DMS53 treated with DMSO at 0.1 percent for 48 hours (cell line): ENCODE measurements around the gene TCEAL8.
A peak's percentile ranks its signal among the peaks of the same experiment; 100 is the strongest.
"Not testable (repeated sequence)": the region's sequence is repeated elsewhere in the genome, so short reads cannot be mapped to it uniquely, and the experiment has no call there.

Source experiments
- DNase-seq: peaks from one replicate; lab custom pipeline; 2025; ENCODE audit not compliant: unreplicated experiment; lab: John Stamatoyannopoulos, UW

Gene TCEAL8, protein sequence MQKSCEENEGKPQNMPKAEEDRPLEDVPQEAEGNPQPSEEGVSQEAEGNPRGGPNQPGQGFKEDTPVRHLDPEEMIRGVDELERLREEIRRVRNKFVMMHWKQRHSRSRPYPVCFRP

GRCh38 chrX:103254921-103255493, at the start of gene TCEAL8:
Gene TCEAL8 (minus strand): TSS chrX:103255155. CDS start chrX:103253979, 1,176 bp downstream.
- DNase-seq, result peak; percentile 64

GRCh38 chrX:103304705-103305104, 49.8 kb upstream of the TCEAL8 start:
- DNase-seq, result no peak

DNA sequence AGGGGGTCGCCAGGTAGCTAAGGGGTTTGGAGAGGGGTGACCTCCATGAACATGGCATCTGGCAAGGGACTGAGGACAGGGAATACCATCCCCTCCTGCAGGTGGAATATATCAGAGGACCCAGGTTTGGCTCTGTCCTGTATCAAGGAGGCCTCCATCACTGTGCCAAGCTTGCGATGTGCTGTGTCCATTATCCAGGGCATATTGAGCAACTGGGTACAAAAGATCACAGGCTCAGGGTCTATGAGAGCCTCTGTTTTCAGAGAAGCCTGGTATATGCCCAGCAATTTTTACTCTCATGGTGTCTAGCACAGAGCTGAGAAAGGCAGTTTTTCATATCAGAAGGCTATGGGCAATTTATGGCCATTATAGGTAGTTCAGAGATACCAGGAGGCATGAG, 38.2 kb upstream of the TCEAL8 start:
- DNase-seq, result no peak

GRCh38 chrX:103279624-103280023, 24.7 kb upstream of the TCEAL8 start:
- DNase-seq, result no peak

DNA sequence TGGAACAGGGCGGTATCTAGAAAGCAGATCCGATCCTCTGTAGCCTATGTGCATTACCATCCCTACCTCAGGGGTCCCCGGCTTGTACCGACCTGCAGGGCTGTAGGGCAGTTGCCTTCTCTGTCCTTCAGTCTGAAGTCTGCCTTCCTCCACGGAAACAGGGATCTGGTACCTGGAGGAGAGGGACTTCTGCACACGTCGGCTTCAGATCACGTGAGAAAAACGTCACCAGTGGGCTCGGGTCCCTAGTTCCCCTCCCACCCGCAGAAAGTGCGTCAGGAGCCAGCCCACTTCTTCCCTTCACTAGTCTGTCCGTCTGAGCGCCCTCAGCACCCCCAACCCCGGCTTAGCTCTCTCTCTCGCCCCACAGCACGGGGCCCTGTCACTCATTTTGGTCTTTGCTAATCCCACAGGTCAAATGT, 21.6 kb upstream of the TCEAL8 start, which contains the start of gene TCEAL5:
TCEAL5 (minus strand) TSS at position 170 of the 422 bp plus-strand sequence. CDS start 2,187 bp downstream, outside the sequence.
- DNase-seq, result no peak

DNA sequence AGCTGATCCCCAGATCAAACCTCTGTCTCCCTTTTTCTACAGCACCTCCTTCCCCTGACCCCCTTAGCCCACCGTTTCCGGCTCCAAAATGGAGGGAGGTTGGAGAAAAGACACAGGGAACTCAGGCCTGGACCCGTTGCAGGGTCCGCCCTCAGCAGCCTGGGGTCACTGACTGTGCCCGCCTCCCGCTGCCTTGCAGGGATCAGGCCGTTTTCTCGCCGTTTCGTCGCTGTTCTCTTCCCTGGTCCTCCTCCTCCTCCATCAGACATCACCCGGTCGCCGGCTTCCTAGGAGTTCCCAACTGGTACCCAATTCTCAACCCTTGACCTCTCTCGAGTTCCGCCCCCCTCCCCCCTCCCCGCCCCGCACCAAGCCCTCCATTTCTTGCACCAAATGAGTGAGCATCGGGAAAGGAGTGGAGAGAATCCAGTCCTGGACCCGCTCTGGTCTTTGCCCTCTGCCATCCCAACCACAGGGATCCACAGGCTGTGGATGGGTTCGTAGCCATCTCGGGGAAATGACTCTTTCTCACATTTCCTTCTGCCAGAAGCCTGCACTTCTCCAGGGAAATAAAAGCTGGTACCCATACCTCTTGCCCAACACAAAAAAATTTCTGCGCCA, 21.1 kb upstream of the TCEAL8 start:
- no peak for DNase-seq

DNA sequence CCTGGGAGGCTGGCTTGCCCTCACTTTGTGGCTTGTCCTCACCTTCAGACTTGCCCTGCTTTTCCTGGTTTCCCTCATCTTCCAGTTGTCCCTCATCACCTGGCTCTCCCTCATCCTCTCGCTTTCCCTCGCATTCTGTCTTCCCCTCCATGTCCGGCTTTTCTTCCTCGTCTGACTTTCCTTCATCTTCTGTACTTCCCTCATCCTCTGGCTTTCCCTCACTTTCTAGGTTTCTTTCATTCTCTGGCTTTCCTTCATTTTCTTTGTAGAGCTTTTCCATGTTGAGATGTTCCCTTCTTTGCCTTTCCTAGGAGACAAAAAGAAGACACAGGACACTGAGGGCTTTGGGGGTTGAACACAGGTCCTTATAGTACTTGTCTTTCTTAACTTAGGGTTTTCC, 19.3 kb upstream of the TCEAL8 start:
- no peak for DNase-seq

DNA sequence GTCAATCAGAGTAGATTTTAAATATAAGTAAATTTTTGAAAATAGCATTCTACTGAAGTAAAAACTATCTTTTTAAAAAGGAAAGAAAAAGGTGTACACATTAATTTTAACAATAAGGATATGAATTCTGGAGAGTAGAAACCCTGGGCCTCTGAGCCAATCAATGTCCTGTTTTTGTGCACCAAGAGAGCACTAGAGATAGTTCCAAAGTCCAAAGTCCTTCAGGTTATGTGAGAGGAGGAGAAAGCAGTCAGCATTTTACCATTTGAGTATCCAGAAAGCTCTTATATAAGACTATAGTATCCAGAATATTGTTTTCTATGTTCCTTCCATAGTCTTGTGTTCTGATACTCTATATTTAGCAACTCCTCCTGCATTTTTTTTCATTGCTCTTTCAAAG, 3.3 kb upstream of the TCEAL8 start:
- peak; percentile 36 for DNase-seq

DNA sequence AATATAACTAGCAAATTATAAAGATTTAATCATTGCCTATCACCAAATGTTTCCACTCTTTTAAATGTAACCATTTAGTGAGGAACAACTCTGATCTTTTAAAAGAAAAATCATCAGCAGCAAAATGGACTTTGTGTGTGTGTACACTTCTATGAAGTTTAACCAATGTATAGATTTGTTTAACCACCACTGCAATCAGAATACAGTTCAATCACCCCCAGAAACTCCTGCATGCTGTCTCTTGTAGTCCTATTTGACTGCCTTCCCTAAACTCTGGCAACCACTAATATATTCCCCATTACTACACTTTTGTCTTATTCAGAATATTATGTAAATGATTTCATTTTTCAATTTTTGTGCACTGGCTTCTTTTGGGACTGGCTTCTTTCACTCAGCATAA, 1.7 kb upstream of the TCEAL8 start:
- DNase-seq, result no peak

- DNase-seq, result peak; percentile 4
These were observed 657 bp downstream of the TCEAL8 start for GRCh38 chrX:103254171-103254824.

DNA sequence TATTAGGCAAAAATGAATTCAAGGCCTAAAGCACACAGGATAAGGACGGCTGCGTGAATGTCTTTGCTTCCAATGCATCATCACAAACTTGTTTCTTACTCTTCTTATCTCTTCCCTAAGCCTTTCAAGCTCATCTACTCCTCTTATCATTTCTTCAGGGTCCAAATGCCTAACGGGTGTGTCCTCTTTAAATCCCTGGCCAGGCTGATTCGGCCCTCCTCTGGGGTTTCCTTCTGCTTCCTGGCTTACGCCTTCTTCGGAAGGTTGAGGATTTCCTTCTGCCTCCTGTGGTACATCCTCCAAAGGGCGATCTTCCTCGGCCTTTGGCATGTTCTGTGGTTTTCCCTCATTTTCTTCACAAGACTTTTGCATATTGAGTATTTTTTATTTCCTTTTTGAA, 1.3 kb downstream of the TCEAL8 start:
- no peak for DNase-seq

GRCh38 chrX:103250977-103251376, 4.0 kb downstream of the TCEAL8 start:
- peak; percentile 4 for DNase-seq

DNA sequence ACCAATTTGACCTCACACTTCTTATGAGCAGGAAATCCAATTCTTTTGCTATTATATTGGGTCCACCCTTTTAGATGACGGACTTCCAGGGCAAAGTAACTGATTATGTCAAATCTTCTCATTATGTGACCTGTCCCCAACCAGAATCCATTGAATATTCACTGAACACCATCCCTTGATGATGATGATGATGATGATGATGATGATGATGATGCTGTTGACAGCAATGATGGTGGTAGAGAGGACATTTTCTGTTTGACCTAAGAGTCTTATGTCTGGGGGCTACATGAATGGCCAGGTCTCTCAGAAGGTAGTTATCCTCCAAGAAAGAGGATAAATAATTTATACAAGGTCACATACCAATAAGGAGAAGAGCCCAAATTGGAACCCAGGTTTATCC, 5.2 kb downstream of the TCEAL8 start:
- no peak for DNase-seq

DNA sequence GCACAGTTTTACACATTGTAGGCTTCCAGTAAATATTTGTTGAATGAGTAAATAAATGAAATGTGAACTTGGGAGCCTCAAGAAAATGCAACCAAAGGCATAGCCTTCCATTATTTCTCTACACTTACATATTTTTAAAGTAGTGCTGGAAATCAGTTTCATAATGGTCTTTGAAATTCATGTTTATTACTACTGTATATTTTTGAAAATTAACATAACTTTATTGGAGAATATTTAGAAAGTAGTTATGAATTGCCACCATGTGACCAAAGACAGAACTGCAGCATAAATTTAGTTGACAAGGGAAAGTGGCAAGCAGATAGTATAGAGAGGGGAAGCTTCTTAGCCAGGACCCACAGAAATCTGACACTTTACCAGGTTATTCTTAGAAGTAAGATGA, 6.4 kb downstream of the TCEAL8 start:
- DNase-seq, result peak; percentile 17

- DNase-seq, result no peak
These were observed 14.8 kb downstream of the TCEAL8 start for GRCh38 chrX:103240155-103240554.

- DNase-seq, result no peak
These were observed 18.7 kb downstream of the TCEAL8 start for GRCh38 chrX:103236296-103236695.

GRCh38 chrX:103235608-103236007, 19.3 kb downstream of the TCEAL8 start:
- DNase-seq, result not testable (repeated sequence)

DNA sequence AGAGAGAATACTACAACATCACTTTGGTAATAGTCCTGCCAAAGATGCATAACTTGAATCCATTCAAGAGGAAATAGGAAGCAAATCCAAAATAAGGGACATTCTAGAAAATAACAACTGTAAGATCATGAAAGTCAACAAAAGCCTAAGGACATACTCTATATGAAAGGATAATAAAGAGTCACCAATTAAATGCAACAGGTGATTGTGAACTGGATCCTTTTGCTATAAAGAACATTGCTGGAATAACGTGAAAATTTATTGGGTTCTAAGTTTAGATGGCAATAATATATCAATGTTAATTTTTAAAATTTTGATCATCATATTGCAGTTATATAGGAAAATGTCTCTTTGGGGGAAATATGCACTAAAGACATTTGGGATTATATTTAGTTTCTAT, 20.1 kb downstream of the TCEAL8 start:
- no peak for DNase-seq

DNA sequence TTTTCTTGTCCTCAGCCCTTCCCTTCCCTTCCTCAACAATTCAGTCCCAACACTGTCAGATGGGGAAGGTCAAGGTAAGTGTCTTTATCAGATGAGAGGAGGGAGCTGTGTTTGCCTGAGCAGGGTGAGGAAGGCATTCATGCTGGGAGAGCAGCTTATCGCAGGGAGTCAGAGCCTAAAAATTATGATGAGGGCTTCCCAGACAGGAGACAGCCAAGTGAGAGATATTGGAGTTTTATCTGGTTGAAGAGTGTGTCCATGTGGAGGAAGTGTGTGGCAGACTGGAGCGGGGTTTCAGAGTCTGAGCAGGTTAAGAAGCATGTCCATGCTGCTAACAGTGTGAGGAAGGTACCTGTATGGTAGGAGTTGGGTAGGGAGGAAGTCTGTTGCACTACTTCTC, 21.7 kb downstream of the TCEAL8 start:
- no peak for DNase-seq

DNA sequence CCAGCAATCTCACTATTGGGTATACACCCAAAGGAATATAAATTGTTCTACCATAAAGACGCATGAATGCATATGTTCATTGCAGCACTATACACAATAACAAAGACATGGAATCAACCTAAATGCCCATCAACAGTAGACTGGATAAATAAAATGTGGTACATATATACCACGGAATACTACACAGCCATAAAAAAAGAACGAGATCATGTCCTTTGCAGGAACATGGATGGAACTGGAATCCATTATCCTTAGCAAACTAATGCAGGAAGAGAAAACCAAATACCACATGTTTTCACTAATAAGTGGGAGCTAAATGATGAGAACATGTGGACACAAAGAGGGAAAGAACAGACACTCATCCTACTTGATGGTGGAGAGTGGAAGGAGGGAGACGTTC, 29.0 kb downstream of the TCEAL8 start:
- not testable (repeated sequence) for DNase-seq

GRCh38 chrX:103220511-103221323, 34.2 kb downstream of the TCEAL8 start:
- DNase-seq, result no peak
